GM12878 (cell line): Measurements from ENCODE around the gene ULBP2. TPM values are rescaled to one million over a fixed set of nuclear protein-coding genes. Genes with fewer than 3 reads are reported as not detected.

Source experiments
- ATAC-seq: fragments of 200-7000 bp; cut with Tn5 transposase; 3 replicates; pipeline ENCODE4 v1.9.1; 2020; ENCODE audit warnings: mild to moderate bottlenecking, moderate library complexity
- BruUV-seq: library from RNA; stranded (reverse); fragments of 400-500 nt; replicated peaks from 2 replicates; lab custom pipeline; 2021; lab: Mats Ljungman, UMichigan
- CTCF ChIA-PET: fragments of 300-600 bp; sonication (Branson Sonifier 250); formaldehyde crosslinking; extraction: SDS; loops from one replicate; lab custom pipeline; 2021; ENCODE audit warnings: inconsistent platforms; lab: Yijun Ruan, JAX
- POLR2A ChIA-PET: fragments of 350-600 bp; formaldehyde crosslinking; extraction: SDS; loops from one replicate; lab custom pipeline; 2021; ENCODE audit warnings: inconsistent platforms; lab: Charles Lee
- RAD21 ChIA-PET: fragments of 300-600 bp; sonication (Branson Sonifier 250); formaldehyde crosslinking; loops from one replicate; lab custom pipeline; 2023; ENCODE audit warnings: antibody characterized with exemption; ENCODE audit not compliant: unreplicated experiment; lab: Charles Lee
- SMC1A ChIA-PET: fragments of 300-600 bp; sonication (Branson Sonifier 250); formaldehyde crosslinking; loops from one replicate; lab custom pipeline; 2023; ENCODE audit not compliant: unreplicated experiment, uncharacterized antibody; lab: Charles Lee
- DNase-seq: peaks from one replicate; pipeline ENCODE4 v3.0.0-alpha.2; 2011; ENCODE audit warnings: low read depth, low spot score
- FAIRE-seq: peaks from 3 replicates; lab custom pipeline; 2011; peaks lifted over from hg19 to GRCh38; lab: Jason Lieb, UNC
- H2AFZ ChIP-seq: 2 replicates; pipeline ENCODE4 v1.6.0; 2011; ENCODE audit warnings: low read depth, low read length, control low read depth; ENCODE audit not compliant: control insufficient read depth
- H3K27ac ChIP-seq: 2 replicates; pipeline ENCODE4 v1.5.1; 2011; ENCODE audit warnings: control low read depth; ENCODE audit not compliant: control insufficient read depth, insufficient read depth
- H3K27me3 ChIP-seq, 2 experiments: replicated peaks in 1 of 2; 2 replicates each; pipeline versions ENCODE4 v1.6.0 to v1.6.1; 2011; ENCODE audit warnings: low read length in 1 of 2; ENCODE audit not compliant: control insufficient read depth in 2 of 2, insufficient read depth in 2 of 2
- H3K36me3 ChIP-seq, 2 experiments: 2 replicates each; pipeline ENCODE4 v1.5.1; 2011; ENCODE audit warnings: low read length in 1 of 2; ENCODE audit not compliant: control insufficient read depth in 2 of 2, insufficient read depth in 2 of 2
- H3K4me1 ChIP-seq: 2 replicates; pipeline ENCODE4 v1.6.1; 2011; ENCODE audit warnings: mild to moderate bottlenecking, low read length, moderate library complexity, mixed read lengths; ENCODE audit not compliant: control insufficient read depth, insufficient read depth
- H3K4me2 ChIP-seq: 2 replicates; pipeline ENCODE4 v1.6.0; 2011; ENCODE audit warnings: control low read depth; ENCODE audit not compliant: control insufficient read depth, insufficient read depth
- H3K4me3 ChIP-seq: fragments of 200-600 bp; sonication (generic); 2 replicates; pipeline ENCODE4 v1.5.1; 2016
- H3K79me2 ChIP-seq: 2 replicates; pipeline ENCODE4 v1.6.0; 2011; ENCODE audit warnings: low read length; ENCODE audit not compliant: control insufficient read depth, insufficient read depth
- H3K9ac ChIP-seq: 2 replicates; pipeline ENCODE4 v1.8.0; 2011; ENCODE audit warnings: low read length, control low read depth, mixed read lengths; ENCODE audit not compliant: control insufficient read depth, insufficient read depth
- H3K9me3 ChIP-seq: replicated peaks from 3 replicates; pipeline ENCODE4 v1.5.1; 2011; ENCODE audit warnings: mild to moderate bottlenecking, low read length; ENCODE audit not compliant: control insufficient read depth, insufficient read depth
- H4K20me1 ChIP-seq: 2 replicates; pipeline ENCODE4 v1.6.0; 2011; ENCODE audit not compliant: control insufficient read depth, insufficient read depth
- CBFB ChIP-seq: IDR thresholded peaks from 2 replicates; pipeline ENCODE4 v1.6.1; 2016; ENCODE audit warnings: antibody characterized with exemption, low read depth
- E4F1 ChIP-seq: fragments of 450-650 bp; IDR thresholded peaks from 2 replicates; pipeline ENCODE4 v1.6.1; 2018; ENCODE audit warnings: borderline replicate concordance, mild to moderate bottlenecking; ENCODE audit not compliant: partially characterized antibody
- GABPA ChIP-seq: IDR thresholded peaks from 2 replicates; pipeline ENCODE4 v1.6.1; 2014; ENCODE audit warnings: antibody characterized with exemption, low read depth, mild to moderate bottlenecking, inconsistent platforms
- HDAC6 ChIP-seq: fragments of 200-600 bp; sonication (generic); IDR thresholded peaks from one replicate; pipeline ENCODE4 v1.8.0; 2017; ENCODE audit warnings: antibody characterized with exemption; ENCODE audit not compliant: unreplicated experiment
- IRF4 ChIP-seq: IDR thresholded peaks from 2 replicates; pipeline ENCODE4 v1.6.1; 2011; ENCODE audit warnings: low read depth, low read length
- POLR2AphosphoS2 ChIP-seq: IDR thresholded peaks from 2 replicates; pipeline ENCODE4 v1.6.1; 2011; ENCODE audit warnings: low read depth, mild to moderate bottlenecking, low read length, improper control_type of control experiment, moderate library complexity
- REST ChIP-seq: IDR thresholded peaks from 2 replicates; pipeline ENCODE4 v1.6.1; 2012; ENCODE audit warnings: mild to moderate bottlenecking, low read depth, low read length
- TAF1 ChIP-seq: IDR thresholded peaks from 2 replicates; pipeline ENCODE4 v1.6.1; 2011; ENCODE audit warnings: mild to moderate bottlenecking, low read depth, low read length, borderline replicate concordance
- ZBTB11 ChIP-seq: fragments of 450-650 bp; formaldehyde crosslinking; IDR thresholded peaks from 2 replicates; pipeline ENCODE4 v1.5.0; 2022; ENCODE audit warnings: mild to moderate bottlenecking, missing genetic modification characterization
- ZNF274 ChIP-seq: IDR thresholded peaks from one replicate; pipeline ENCODE4 v1.8.0; 2011; ENCODE audit not compliant: insufficient read length, insufficient read depth
- WGBS: methylation state at CpG from one replicate; pipeline ENCODE4 v1.1.6; 2016; ENCODE audit warnings: low lambda C conversion rate; ENCODE audit not compliant: insufficient replicate concordance, insufficient coverage; ENCODE audit errors: missing lambda C conversion rate; 5-methylcytosine and 5-hydroxymethylcytosine counted together
- in situ Hi-C: fragments of 300-500 bp; cut with MboI; formaldehyde crosslinking; loops from 9 replicates; pipeline ENCODE4 v1.14.3; 2018; ENCODE audit warnings: mixed read lengths
- intact Hi-C: fragments of 100-400 bp; cut with micrococcal nuclease; formaldehyde crosslinking; loops from one replicate; pipeline ENCODE4 v1.14.2; 2022; ENCODE audit not compliant: unreplicated experiment
- polyA plus RNA-seq, 11 experiments: library from polyadenylated mRNA; depleted of rRNA in 4 of 11; unstranded in 6 of 11; stranded (reverse) in 5 of 11; fragments of >200 nt; fragmentation: Nextera tagmentation in 4 of 11; fragmentation: Illumina TruSeq in 1 of 11; extraction: Ambion mirVana in 4 of 11; extraction: Trizol in 1 of 11; gene quantifications; 1 replicate in 1 of 11; 2 replicates in 10 of 11; pipeline versions ENCODE4 v1.2.1 to v1.2.3, GENCODE V29; 2011 to 2016; ENCODE audit warnings: inconsistent platforms in 2 of 11, missing spikeins in 2 of 11, low read depth in 1 of 11
- total RNA-seq, 4 experiments: library from RNA; depleted of rRNA in 3 of 4; stranded (reverse); fragments of >200 nt in 3 of 4; fragmentation: Illumina TruSeq in 1 of 4; extraction: Trizol in 1 of 4; gene quantifications; 2 replicates each; pipeline versions ENCODE4 v1.2.1 to v1.2.3, GENCODE V29; 2013 to 2021

ULBP2 gene
- total and polyA plus RNA-seq, 10 of the 15 experiments (the other 5 are each of a cell fraction or from before 2014, with no cell fraction given), result 0.16 to 2.5 (median 0.22) TPM; not detected in 3

GRCh38 chr6:149895048-149895590 lies 46.7 kb upstream of the ULBP2 start:
- no peak overlapping the region for H2AFZ ChIP-seq
- TF ChIP-seq ZNF274, result no peak
- no peak for TF ChIP-seq REST
- TF ChIP-seq POLR2AphosphoS2, result no peak
- no peak for TF ChIP-seq E4F1
- no peak for TF ChIP-seq CBFB
- TF ChIP-seq IRF4, result no peak
- TF ChIP-seq GABPA, result no peak
- no peak for TF ChIP-seq ZBTB11 (CRISPR knock-in tag)
- TF ChIP-seq HDAC6, result no peak
- TF ChIP-seq TAF1, result no peak
- POLR2A ChIA-PET, result no interaction called here
- no peak for ATAC-seq
- H3K9ac ChIP-seq, result no peak overlapping the region
- WGBS, result 23% methylated on average over 7 of the region's 7 CpGs
- no peak for FAIRE-seq
- no peak overlapping the region for H3K4me2 ChIP-seq
- H3K27ac ChIP-seq, result no peak overlapping the region
- no peaks in the 10 kb centered on the region for H3K4me1 ChIP-seq
- RAD21 ChIA-PET, result no interaction called here
- H3K79me2 ChIP-seq, result no peaks in the 10 kb centered on the region
- no TSS peak for BruUV-seq
- SMC1A ChIA-PET, result interaction anchor here (0.6 kb wide), 1 partner anchor 1024 kb away, joined by 4 read pairs; no protein-coding TSS in a partner anchor
- no peak for DNase-seq
- intact Hi-C loops (no loop called here), in situ Hi-C loops (no loop called here)
- H3K36me3 ChIP-seq, result no peaks in the 10 kb centered on the region
- H4K20me1 ChIP-seq, result no peaks in the 10 kb centered on the region
- no peak overlapping the region for H3K4me3 ChIP-seq
- H3K9me3 ChIP-seq, result no peaks in the 10 kb centered on the region
- peaks cover 0 to 2% of the 10 kb centered on the region in 2 experiments; a peak in 2 of 4 replicates for H3K27me3 ChIP-seq
- CTCF ChIA-PET, result no interaction called here
